GM18861 (cell line): ENCODE measurements around the gene PPM1G.

Experiments
- ATAC-seq: cut with Tn5 transposase; IDR thresholded peaks from one replicate; pipeline ENCODE4 v1.9.1; 2021; ENCODE audit not compliant: unreplicated experiment

PPM1G gene

DNA sequence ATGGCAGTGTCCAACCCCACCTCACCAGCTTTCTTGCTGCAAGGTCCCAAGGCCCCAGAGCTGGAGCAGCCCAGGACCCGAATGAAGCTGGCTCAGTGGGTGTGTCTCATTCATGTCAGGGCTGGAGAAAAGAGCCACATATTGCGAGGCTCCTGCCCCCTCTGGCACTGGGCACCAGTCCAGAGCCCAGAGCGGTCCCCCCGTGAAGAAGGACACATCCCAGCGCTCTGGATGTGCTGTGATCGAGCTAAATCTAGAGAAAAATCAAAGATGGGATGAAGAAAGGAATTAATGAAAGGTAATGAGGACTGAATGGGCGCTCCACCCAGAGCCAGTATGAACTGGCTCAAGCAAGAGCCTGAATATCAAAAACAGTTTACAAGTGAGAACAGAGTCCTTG is 73.2 kb downstream of the PPM1G start:
- no peak for ATAC-seq

DNA sequence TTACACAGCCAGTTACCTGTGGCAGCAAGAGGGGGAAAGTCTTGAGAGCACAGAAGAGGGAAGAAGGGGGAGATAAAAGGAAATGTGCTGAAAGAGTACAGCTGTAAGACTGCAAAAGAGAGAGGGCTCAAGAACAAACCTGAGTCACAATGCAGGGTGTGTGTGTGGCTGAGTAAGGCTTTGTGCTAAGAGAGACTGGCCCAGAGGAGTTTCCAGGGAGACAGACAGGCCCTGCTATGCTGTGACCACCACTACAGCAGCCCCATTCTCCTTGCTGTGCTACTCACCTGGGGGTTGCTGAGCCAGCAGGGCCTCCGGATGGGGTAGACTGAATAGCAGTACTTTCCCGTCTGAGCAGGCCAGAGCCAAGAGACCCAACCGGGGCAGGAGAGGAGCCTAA is 74.1 kb downstream of the PPM1G start:
- no peak for ATAC-seq
